ENCODE measurements around the gene RND2. TPM values are rescaled to one million over a fixed set of nuclear protein-coding genes. Genes with fewer than 3 reads are reported as not detected.
A peak's percentile ranks its signal among the peaks of the same experiment; 100 is the strongest.

Gene RND2
- total and polyA plus RNA-seq, 2 of the 13 experiments (the other 11 are each of a cell fraction or from before 2014, with no cell fraction given): 0.05 to 0.11 TPM

- TF ChIP-seq AHR (CRISPR knock-in tag; IDR thresholded peaks at IDR 0.05) (0 out of 2 replicates have a peak, but pooled peaks have one; percentile 22), PCBP2 (optimal IDR thresholded peaks at IDR 0.05; ENCODE audit: low read depth, low read length, poor library complexity, severe bottlenecking) (no peak), HNRNPL (IDR thresholded peaks at IDR 0.05; ENCODE audit: low read depth, low read length) (no peak), TARDBP (CRISPR knock-in tag; IDR thresholded peaks at IDR 0.05) (0 out of 2 replicates have a peak, but pooled peaks have one; percentile 17), HNRNPK (IDR thresholded peaks at IDR 0.05; ENCODE audit: low read depth, low read length, poor library complexity, severe bottlenecking) (no peak), ZNF143 (CRISPR knock-in tag; IDR thresholded peaks at IDR 0.05) (no peak), MTA1 (CRISPR knock-in tag; IDR thresholded peaks at IDR 0.05; ENCODE audit: borderline replicate concordance) (no peak), HES4 (CRISPR knock-in tag; IDR thresholded peaks at IDR 0.05; ENCODE audit: borderline replicate concordance) (no peak), KDM3A (CRISPR knock-in tag; IDR thresholded peaks at IDR 0.05; ENCODE audit: low read depth) (no peak; the same call in 1 of the 2 replicates), MAX (IDR thresholded peaks at IDR 0.05) (peak; percentile 27; the same call in 1 of the 2 replicates), POGK (CRISPR knock-in tag; conservative IDR thresholded peaks at IDR 0.05) (no peak), U2AF1 (optimal IDR thresholded peaks at IDR 0.05; ENCODE audit: low read depth, low read length) (no peak), MNT (IDR thresholded peaks at IDR 0.05) (no peak; the same call in 1 of the 2 replicates), ZNF549 (CRISPR knock-in tag; IDR thresholded peaks at IDR 0.05) (no peak), E2F1 (CRISPR knock-in tag; IDR thresholded peaks at IDR 0.05) (no peak), MEF2D (CRISPR knock-in tag; IDR thresholded peaks at IDR 0.05) (no peak; the same call in 1 of the 2 replicates), ZNF205 (CRISPR knock-in tag; IDR thresholded peaks at IDR 0.05) (no peak; the same call in 1 of the 2 replicates), TAF1 (CRISPR knock-in tag; IDR thresholded peaks at IDR 0.05) (no peak), MXD4 (CRISPR knock-in tag; IDR thresholded peaks at IDR 0.05) (no peak; the same call in 1 of the 2 replicates), ZFP1 (CRISPR knock-in tag; IDR thresholded peaks at IDR 0.05) (0 out of 2 replicates have a peak, but pooled peaks have one; percentile 2), ZSCAN31 (CRISPR knock-in tag; IDR thresholded peaks at IDR 0.05; ENCODE audit: low read depth) (no peak), ZNF451 (CRISPR knock-in tag; IDR thresholded peaks at IDR 0.05) (no peak; the same call in 1 of the 2 replicates), ZNF703 (CRISPR knock-in tag; IDR thresholded peaks at IDR 0.05; ENCODE audit: borderline replicate concordance) (no peak)
- TF ChIP-seq, protein P1, sequence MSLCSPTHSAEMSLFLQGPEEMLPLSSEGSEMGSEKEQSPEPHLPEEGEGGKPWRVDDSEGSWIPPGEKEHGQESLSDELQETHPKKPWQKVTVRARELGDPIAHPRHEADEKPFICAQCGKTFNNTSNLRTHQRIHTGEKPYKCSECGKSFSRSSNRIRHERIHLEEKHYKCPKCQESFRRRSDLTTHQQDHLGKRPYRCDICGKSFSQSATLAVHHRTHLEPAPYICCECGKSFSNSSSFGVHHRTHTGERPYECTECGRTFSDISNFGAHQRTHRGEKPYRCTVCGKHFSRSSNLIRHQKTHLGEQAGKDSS (CRISPR knock-in tag; IDR thresholded peaks at IDR 0.05; ENCODE audit: borderline replicate concordance, low read depth): no peak
- TF ChIP-seq, protein P2, sequence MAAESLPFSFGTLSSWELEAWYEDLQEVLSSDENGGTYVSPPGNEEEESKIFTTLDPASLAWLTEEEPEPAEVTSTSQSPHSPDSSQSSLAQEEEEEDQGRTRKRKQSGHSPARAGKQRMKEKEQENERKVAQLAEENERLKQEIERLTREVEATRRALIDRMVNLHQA (CRISPR knock-in tag; IDR thresholded peaks at IDR 0.05): no peak
Observed at GRCh38 chr17:42979511-42980273, 45.3 kb upstream of the RND2 start, which contains the start of gene PTGES3L (continued).

All from HepG2 (cell line).